Urothelium cell line (cell line): ENCODE data around the gene ENTPD2.
A peak's percentile ranks its signal among the peaks of the same experiment; 100 is the strongest.
"Not testable (repeated sequence)": the region's sequence is repeated elsewhere in the genome, so short reads cannot be mapped to it uniquely, and the experiment has no call there.

Experiments used
- DNase-seq: peaks from one replicate; pipeline ENCODE4 v3.0.0; 2011; ENCODE audit warnings: low spot score, mixed read lengths
- FAIRE-seq: peaks from 2 replicates; lab custom pipeline; 2011; peaks lifted over from hg19 to GRCh38; lab: Jason Lieb, UNC

ENTPD2 gene

GRCh38 chr9:137048655-137049543, 5.0 kb downstream of the ENTPD2 start:
- DNase-seq, result no peak
- FAIRE-seq, result no peak

GRCh38 chr9:137046088-137046787, 7.6 kb downstream of the ENTPD2 start, which contains the start of gene NPDC1:
Gene NPDC1, minus strand, starts transcription at chr9:137046177. Its CDS starts 188 bp downstream, at chr9:137045989.
- DNase-seq (peak; percentile 90), FAIRE-seq (peak; percentile 77)

- no peak for FAIRE-seq
- peak; percentile 34 for DNase-seq
Measured at GRCh38 chr9:137045294-137046087, 8.4 kb downstream of the ENTPD2 start.

GRCh38 chr9:137044502-137045177, 9.2 kb downstream of the ENTPD2 start:
- no peak for FAIRE-seq
- DNase-seq, result no peak

- FAIRE-seq (no peak), DNase-seq (no peak)
Measured at GRCh38 chr9:137044037-137044436, 9.8 kb downstream of the ENTPD2 start.

GRCh38 chr9:137042751-137043727, 10.8 kb downstream of the ENTPD2 start:
- DNase-seq (no peak), FAIRE-seq (no peak)

GRCh38 chr9:137041124-137041523, 12.7 kb downstream of the ENTPD2 start:
- FAIRE-seq, result no peak
- DNase-seq, result no peak

GRCh38 chr9:137040568-137040967, 13.3 kb downstream of the ENTPD2 start:
- no peak for DNase-seq
- no peak for FAIRE-seq

GRCh38 chr9:137039611-137040366, 14.1 kb downstream of the ENTPD2 start:
- no peak for DNase-seq
- no peak for FAIRE-seq

GRCh38 chr9:137038916-137039315, 14.9 kb downstream of the ENTPD2 start:
- DNase-seq (no peak), FAIRE-seq (no peak)

- FAIRE-seq (no peak), DNase-seq (no peak)
Measured at GRCh38 chr9:137037483-137037882, 16.4 kb downstream of the ENTPD2 start.

GRCh38 chr9:137037035-137037434, 16.8 kb downstream of the ENTPD2 start:
- DNase-seq, result no peak
- FAIRE-seq, result no peak

- no peak for DNase-seq
- no peak for FAIRE-seq
Measured at GRCh38 chr9:137035937-137036336, 17.9 kb downstream of the ENTPD2 start.

- FAIRE-seq, result no peak
Measured at GRCh38 chr9:137035507-137035834, 18.4 kb downstream of the ENTPD2 start.

GRCh38 chr9:137034709-137035506, 19.0 kb downstream of the ENTPD2 start:
- FAIRE-seq (no peak), DNase-seq (peak; percentile 83)

More at GRCh38 chr9:137035507-137035834, 18.4 kb downstream of the ENTPD2 start:
- DNase-seq, result no peak

- DNase-seq (no peak), FAIRE-seq (no peak)
Measured at GRCh38 chr9:137034039-137034708, 19.7 kb downstream of the ENTPD2 start.

- FAIRE-seq, DNase-seq: not testable (repeated sequence)
Measured at GRCh38 chr9:137033481-137033880, 20.4 kb downstream of the ENTPD2 start.
